Activated naive CD4-positive, alpha-beta T cell treated with anti-CD3 and anti-CD28 coated beads, Interleukin-2, amount 50 U/mL, for 24 hours (primary cell): ENCODE data around the gene FNDC11.

Experiments
- H3K27ac Mint-ChIP-seq: one replicate; pipeline ENCODE4 v1.8.0; 2021; ENCODE audit warnings: mild to moderate bottlenecking, mixed read lengths
- H3K27me3 Mint-ChIP-seq: one replicate; pipeline ENCODE4 v1.8.0; 2021; ENCODE audit warnings: mixed read lengths
- H3K36me3 Mint-ChIP-seq: one replicate; pipeline ENCODE4 v1.8.0; 2021; ENCODE audit warnings: mixed read lengths
- H3K4me1 Mint-ChIP-seq: one replicate; pipeline ENCODE4 v1.8.0; 2021; ENCODE audit warnings: mixed read lengths
- H3K4me3 Mint-ChIP-seq: one replicate; pipeline ENCODE4 v1.8.0; 2021; ENCODE audit warnings: mild to moderate bottlenecking, mixed read lengths
- H3K9me3 Mint-ChIP-seq: one replicate; pipeline ENCODE4 v1.8.0; 2021; ENCODE audit warnings: mixed read lengths

The FNDC11 gene

DNA sequence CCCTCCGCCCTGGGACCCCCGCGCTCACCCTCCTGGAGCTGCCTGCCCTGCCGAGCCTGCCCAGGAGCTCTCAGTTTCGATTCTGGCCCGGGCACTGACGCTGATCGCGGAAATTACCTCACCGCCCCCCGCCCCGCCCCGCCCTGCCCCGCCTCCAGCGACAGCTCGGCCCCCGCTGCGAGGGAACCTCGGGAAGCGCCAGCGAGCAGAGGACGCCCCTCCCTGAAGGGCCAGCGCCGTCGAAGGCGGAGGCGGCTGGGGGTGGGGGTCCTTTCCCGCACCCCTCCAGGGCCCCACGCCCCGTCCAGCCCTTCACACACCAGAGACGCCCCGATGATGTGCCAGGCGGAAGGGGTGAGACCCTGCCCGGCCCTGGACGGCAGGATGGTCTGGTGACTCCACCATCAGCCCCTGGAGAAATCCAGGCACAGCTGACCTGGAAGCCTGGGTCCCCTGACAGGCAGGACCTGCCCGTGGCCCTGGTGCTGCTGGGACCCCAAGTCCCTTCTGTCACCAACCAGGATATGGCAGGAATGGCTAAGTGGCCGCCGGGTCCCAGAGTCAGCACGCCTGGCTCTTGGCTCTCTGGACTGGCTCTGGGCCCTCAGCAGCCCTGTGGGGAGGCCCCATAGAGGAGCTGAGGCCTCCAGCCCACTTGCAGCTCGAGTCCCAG, 20.3 kb downstream of the FNDC11 start, which contains the start of gene HELZ2:
Gene HELZ2, minus strand, starts transcription at position 84 of the 673 bp plus-strand sequence. CDS start 1,854 bp downstream, outside the sequence.
- no peak within 1 kb of the TSS for H3K27ac Mint-ChIP-seq
- peaks cover 6% of the 10 kb centered on the region for H3K4me1 Mint-ChIP-seq
- no peaks in the 10 kb centered on the region for H3K27me3 Mint-ChIP-seq
- H3K4me3 Mint-ChIP-seq = peak within 1 kb of the TSS; percentile 82
- H3K36me3 Mint-ChIP-seq = no peaks in the 10 kb centered on the region
- no peaks in the 10 kb centered on the region for H3K9me3 Mint-ChIP-seq

DNA sequence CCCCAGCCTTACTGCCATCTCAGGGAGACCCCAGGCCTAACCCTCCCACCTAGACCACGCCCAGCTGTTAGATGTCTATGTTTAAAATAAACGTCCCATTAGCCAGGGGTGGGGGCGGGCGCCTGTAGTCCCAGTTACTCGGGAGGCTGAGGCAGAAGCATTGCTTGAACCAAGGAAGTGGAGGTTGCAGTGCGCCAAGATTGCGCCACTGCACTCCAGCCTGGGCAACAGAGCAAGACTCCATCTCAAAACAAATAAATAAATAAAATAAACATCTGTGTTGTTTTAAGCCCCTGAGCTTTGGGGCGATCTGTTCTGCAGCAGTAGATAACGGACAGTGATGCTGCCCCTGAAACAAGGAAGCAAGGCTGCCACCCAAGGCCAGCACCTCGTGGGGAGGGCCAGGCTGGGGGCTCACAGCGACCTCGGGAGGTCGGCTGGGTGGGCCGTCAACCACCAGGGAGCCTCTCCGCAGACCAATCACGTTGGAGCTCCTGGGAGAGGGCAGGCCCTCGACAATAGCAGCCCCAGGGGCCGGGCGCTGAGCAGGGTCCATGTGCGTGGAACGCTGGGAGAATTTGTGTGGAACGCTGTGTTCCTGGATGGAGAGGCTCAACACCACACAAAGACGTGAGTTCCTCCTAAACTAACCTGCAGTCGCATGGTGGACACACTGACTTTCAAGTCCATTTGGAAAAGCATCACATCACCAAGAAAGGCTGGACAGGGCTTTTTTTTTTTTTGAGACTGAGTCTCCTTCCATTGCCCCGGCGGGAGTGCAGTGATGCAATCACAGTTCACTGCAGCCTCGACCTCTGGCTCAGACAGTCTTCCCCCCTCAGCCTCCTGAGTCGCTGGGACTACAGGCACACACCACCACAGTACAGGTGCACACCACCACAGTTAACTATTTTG, 21.1 kb downstream of the FNDC11 start:
- Mint-ChIP-seq H3K4me1 (no peaks in the 10 kb centered on the region), H3K9me3 (no peaks in the 10 kb centered on the region), H3K27ac (no peak overlapping the region), H3K36me3 (no peaks in the 10 kb centered on the region), H3K27me3 (no peaks in the 10 kb centered on the region), H3K4me3 (peak overlapping the region; percentile 59)

DNA sequence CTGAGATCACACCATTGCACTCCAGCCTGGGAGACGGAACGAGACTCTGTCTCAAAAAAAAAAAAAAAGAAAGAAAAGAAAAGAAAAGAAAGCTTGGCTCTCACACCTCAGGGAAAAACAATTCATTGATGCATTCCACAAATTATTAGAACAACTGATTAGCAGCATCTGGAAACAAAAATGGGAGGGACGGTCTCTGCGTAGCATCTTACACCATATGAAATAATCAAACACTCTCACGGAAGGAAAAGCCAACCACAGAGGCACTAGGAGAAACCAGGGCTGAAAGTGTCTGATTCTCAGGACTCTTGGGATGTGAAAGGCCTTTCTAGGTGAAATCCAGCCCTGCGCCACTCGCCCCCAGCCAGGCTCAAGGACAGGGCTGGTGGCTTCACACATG, 22.4 kb downstream of the FNDC11 start:
- Mint-ChIP-seq H3K4me1 (no peaks in the 10 kb centered on the region), H3K36me3 (no peaks in the 10 kb centered on the region), H3K4me3 (no peak overlapping the region), H3K27ac (no peak overlapping the region), H3K9me3 (no peaks in the 10 kb centered on the region), H3K27me3 (no peaks in the 10 kb centered on the region)

GRCh38 chr20:63577317-63577894, 23.4 kb downstream of the FNDC11 start:
- no peaks in the 10 kb centered on the region for H3K4me1 Mint-ChIP-seq
- H3K4me3 Mint-ChIP-seq = no peak overlapping the region
- H3K36me3 Mint-ChIP-seq = no peaks in the 10 kb centered on the region
- H3K9me3 Mint-ChIP-seq = no peaks in the 10 kb centered on the region
- H3K27me3 Mint-ChIP-seq = no peaks in the 10 kb centered on the region
- H3K27ac Mint-ChIP-seq = no peak overlapping the region

DNA sequence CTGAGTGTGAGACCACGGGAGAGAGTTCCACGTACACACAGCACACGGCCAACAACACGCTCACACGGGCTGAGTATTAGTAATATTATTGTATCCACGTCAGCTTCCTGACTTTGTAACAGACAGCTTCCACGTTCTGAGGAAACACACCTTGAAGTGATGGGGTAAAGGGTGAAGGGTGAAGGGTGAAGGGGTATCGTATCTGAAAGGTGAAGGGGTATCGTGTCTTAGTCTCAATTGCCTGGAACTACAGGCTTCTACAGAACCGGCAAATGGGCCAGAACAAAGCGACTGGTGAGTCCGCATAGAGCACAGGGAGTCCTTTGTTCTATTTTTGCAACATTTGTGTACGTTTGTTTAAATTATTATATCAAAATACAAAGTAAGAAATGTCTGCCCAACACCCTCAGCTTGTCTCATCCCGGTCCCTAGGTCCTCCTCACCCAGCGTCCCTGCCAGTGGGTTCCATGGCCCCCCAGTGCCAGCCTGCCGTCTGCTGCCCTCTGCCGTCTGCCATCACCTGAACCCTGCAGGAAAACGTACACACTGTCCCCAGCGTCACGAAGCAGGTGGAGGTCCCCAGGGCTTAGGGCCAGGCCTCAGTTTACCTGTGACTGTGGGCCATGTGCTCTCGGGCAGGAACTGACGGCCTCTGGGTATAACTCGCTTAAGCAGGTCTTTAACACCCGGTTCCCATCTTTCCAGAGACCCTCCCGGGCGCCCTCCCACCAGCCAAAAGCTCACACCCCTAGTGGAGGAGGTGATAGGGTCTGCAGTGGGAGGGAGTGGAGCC, 24.5 kb downstream of the FNDC11 start:
- no peaks in the 10 kb centered on the region for H3K27me3 Mint-ChIP-seq
- H3K9me3 Mint-ChIP-seq = no peaks in the 10 kb centered on the region
- no peak overlapping the region for H3K27ac Mint-ChIP-seq
- no peaks in the 10 kb centered on the region for H3K4me1 Mint-ChIP-seq
- no peaks in the 10 kb centered on the region for H3K36me3 Mint-ChIP-seq
- no peak overlapping the region for H3K4me3 Mint-ChIP-seq

DNA sequence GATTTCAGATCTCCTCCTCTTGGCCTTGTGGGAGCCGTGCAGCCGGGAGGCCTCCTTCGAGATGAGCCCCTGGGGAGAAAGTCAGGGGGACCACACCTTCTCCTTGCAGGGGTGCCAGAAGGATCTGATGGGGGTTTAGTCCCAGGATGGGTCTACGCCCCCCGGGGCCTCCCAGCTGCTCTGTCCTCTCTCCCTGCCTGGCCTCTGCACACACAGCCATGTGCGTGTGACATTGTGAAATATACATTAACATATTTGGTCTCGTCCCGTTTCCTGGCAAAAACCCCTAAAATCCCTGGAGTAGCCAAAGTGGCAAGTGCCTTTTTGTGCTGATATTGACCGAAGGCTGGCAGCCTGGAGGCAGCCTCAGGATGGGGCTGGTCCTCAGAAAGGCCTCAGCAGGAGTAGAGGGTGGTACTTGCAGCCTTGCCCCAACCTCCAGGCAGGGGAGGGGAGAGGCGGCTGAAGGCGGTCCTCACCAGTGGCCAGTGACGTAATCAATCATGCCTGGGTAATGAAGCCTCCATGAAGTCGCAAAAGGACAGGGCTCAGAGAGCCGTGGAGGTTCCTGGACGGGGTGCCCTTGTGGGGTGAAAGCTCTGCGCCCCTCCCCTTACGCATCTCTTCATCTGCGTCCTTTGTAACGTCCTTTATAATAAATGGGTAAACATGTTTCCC, 25.2 kb downstream of the FNDC11 start:
- Mint-ChIP-seq H3K36me3 (no peaks in the 10 kb centered on the region), H3K4me3 (no peak overlapping the region), H3K9me3 (no peaks in the 10 kb centered on the region), H3K4me1 (no peaks in the 10 kb centered on the region), H3K27ac (no peak overlapping the region), H3K27me3 (no peaks in the 10 kb centered on the region)

DNA sequence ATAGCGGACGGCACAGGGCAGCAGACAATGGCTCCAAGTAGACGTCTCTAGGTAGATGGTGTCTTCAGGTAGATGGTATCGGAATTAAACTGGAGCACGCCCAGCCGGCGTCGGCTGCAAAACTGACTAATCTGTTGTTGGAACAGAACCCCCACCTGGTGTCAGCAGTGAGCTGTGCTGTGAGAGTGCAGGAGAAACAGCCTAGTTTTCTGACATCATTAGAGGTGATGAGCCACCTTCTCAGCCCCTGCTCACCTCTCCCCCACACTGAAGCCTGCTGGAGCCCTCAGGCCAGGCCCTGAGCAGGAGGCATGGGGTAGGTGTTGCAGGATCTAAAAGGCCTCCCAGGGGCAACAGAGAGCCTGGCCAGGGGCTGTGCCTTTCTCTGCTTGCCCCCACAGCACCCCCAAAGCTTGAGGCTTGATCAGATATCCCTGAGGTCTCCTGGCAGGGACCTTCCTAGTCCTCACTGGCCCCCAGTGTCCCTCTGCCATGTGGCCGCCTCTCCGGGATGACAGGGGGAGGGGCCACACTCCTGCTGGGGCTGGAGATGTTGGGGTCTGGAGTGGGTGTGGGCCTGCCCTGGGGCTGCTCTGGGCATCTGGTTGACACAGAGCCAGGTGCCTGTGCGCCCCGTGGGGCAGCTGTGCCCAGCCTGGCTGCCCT, 27.0 kb downstream of the FNDC11 start:
- H3K9me3 Mint-ChIP-seq = no peaks in the 10 kb centered on the region
- no peak overlapping the region for H3K27ac Mint-ChIP-seq
- H3K4me1 Mint-ChIP-seq = peaks cover 3% of the 10 kb centered on the region
- no peaks in the 10 kb centered on the region for H3K27me3 Mint-ChIP-seq
- H3K36me3 Mint-ChIP-seq = no peaks in the 10 kb centered on the region
- no peak overlapping the region for H3K4me3 Mint-ChIP-seq

- H3K27ac Mint-ChIP-seq = no peak overlapping the region
- no peak overlapping the region for H3K4me3 Mint-ChIP-seq
- no peaks in the 10 kb centered on the region for H3K36me3 Mint-ChIP-seq
- H3K4me1 Mint-ChIP-seq = peaks cover 8% of the 10 kb centered on the region
- H3K27me3 Mint-ChIP-seq = no peaks in the 10 kb centered on the region
- H3K9me3 Mint-ChIP-seq = no peaks in the 10 kb centered on the region
Observed at GRCh38 chr20:63582382-63583063, 28.6 kb downstream of the FNDC11 start.

- H3K27ac Mint-ChIP-seq = peak overlapping the region; percentile 17
- H3K27me3 Mint-ChIP-seq = no peaks in the 10 kb centered on the region
- no peaks in the 10 kb centered on the region for H3K9me3 Mint-ChIP-seq
- peaks cover 19% of the 10 kb centered on the region for H3K4me1 Mint-ChIP-seq
- peaks cover 2% of the 10 kb centered on the region for H3K36me3 Mint-ChIP-seq
- no peak overlapping the region for H3K4me3 Mint-ChIP-seq
Observed at GRCh38 chr20:63585616-63586565, 31.9 kb downstream of the FNDC11 start.

- H3K9me3 Mint-ChIP-seq = no peaks in the 10 kb centered on the region
- peaks cover 6% of the 10 kb centered on the region for H3K36me3 Mint-ChIP-seq
- no peak overlapping the region for H3K27ac Mint-ChIP-seq
- no peak overlapping the region for H3K4me3 Mint-ChIP-seq
- H3K4me1 Mint-ChIP-seq = peaks cover 19% of the 10 kb centered on the region
- H3K27me3 Mint-ChIP-seq = no peaks in the 10 kb centered on the region
Observed at GRCh38 chr20:63586797-63587196, 32.8 kb downstream of the FNDC11 start.

DNA sequence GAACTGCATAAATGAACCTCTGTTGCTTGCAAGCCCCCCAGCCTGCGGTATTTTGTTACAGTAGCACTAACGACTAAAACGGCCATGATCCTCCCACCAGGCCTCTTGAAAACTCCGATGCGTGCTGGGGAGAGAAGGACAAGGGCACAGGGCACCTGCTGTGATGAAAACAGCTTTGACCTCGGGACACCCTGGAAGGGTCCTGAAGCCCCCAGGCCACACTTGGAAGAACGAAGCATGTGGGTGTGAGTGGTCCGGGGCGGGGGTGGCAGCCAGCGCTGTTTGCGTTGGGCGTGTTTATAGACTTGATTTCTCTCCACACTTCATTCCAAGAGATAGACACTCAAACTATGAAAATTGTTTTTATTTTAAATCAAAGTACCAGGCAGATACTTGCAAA, 33.3 kb downstream of the FNDC11 start:
- Mint-ChIP-seq H3K27ac (no peak overlapping the region), H3K4me3 (no peak overlapping the region)

DNA sequence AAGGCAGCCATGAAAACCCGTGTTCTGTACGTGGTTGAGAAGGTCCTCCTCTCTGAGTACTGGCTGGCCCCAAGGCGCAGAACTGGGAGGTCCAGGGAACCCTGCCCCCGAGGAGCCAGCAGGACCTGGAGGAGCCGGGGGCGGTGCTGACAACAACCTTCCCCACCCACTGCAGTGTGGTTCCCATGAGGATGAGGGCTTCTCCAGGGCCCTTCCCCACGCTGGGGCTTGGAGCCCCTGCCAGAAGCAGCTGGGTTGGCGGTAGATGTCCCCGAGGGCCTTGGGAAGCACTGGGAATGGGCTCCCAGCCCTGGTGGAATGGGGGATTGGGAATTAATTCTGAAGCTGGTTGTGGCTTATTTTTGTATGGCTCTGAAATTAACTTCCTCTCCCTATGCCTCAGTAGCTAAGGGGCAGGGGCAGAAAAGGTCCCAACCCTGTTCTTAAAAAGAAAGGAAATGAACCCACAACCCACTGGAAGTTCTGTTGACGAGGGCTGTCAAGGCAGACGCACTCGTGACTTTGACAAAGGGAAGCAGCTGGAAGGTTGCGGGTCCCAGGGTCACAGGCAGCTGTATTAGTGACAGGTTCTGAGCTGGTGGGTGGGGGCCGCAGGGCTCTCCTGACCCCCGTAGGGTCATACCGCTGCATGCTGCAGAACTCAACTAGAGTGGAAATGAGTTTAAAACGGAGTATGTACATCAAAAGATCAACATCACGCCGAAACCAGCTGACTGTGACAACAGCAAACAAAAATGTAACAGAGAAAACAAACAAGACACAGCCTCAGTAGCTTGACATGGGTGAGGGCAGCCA, 34.0 kb downstream of the FNDC11 start:
- H3K4me1 Mint-ChIP-seq = peaks cover 19% of the 10 kb centered on the region
- no peaks in the 10 kb centered on the region for H3K9me3 Mint-ChIP-seq
- no peak overlapping the region for H3K27ac Mint-ChIP-seq
- H3K27me3 Mint-ChIP-seq = no peaks in the 10 kb centered on the region
- H3K36me3 Mint-ChIP-seq = peaks cover 7% of the 10 kb centered on the region
- H3K4me3 Mint-ChIP-seq = no peak overlapping the region

More for the DNA sequence above, 33.3 kb downstream of the FNDC11 start:
- H3K36me3 Mint-ChIP-seq = peaks cover 6% of the 10 kb centered on the region
- H3K9me3 Mint-ChIP-seq = no peaks in the 10 kb centered on the region
- no peaks in the 10 kb centered on the region for H3K27me3 Mint-ChIP-seq
- H3K4me1 Mint-ChIP-seq = peaks cover 19% of the 10 kb centered on the region
